ENCODE results near the gene ALDOA.
"Not testable (repeated sequence)": the region's sequence is repeated elsewhere in the genome, so short reads cannot be mapped to it uniquely, and the experiment has no call there.

The ALDOA gene

DNA sequence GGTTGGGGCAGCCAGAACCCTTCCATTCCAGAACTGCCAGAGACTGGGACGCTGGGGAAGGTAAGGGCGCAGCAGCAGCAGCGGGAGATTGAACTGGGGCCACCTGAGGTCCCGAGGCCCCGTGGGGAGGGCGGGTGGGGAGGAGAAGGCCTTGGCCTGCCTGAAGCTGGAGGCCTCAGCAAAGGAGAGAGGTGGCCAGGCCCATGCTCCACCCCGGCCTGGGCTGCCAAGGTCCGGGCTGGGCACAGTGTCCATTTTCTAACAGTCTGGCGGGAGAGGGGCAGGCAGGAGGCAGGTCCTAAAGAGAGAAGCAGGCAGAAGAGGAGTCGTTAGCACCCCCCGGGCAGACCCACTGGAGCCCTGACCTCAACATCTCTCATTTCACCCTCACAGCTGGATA lies 48.9 kb downstream of the ALDOA start:
- DNase-seq (ENCODE audit: low read depth in 3 of 3), result no peak

DNA sequence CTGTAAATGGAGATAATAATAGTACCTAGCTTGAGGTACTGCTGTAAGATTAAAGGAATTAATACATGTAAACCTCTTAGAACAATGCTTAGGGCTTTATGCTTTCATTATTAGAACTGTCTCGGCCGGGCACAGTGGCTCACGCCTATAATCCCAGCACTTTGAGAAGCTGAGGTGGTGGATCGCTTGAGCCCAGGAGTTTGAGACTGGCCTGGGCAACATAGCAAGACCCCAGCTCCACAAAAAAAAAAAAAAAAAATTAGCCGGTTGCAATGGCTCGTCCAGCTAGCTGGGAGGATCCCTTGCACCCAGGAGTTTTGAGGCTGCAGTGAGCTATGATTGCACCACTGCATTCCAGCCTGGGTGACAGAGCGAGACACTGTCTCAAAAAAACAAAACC lies 49.3 kb downstream of the ALDOA start:
- DNase-seq (ENCODE audit: low read depth in 3 of 3), result not testable (repeated sequence)

DNA sequence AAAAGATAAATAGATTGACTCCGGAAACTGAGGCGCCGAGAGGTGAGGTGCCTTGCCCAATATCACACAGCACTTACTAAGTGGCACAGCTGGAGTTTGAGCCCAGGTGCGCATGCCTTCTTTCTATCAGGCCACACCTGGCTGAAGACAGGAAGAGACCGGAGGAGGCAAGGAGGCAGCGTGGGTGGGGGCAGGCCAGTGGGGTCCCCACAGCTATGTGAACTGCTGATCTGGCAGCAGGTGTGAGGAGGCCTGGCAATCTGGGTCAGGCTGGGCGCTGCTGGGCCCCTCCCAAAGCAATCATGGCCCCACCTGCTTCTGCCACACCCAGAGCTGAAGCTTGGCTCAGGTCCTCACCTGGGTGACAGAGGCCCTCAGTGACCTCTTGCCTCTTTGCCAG lies 49.7 kb downstream of the ALDOA start:
- no peak for DNase-seq (ENCODE audit: low read depth in 3 of 3)

DNA sequence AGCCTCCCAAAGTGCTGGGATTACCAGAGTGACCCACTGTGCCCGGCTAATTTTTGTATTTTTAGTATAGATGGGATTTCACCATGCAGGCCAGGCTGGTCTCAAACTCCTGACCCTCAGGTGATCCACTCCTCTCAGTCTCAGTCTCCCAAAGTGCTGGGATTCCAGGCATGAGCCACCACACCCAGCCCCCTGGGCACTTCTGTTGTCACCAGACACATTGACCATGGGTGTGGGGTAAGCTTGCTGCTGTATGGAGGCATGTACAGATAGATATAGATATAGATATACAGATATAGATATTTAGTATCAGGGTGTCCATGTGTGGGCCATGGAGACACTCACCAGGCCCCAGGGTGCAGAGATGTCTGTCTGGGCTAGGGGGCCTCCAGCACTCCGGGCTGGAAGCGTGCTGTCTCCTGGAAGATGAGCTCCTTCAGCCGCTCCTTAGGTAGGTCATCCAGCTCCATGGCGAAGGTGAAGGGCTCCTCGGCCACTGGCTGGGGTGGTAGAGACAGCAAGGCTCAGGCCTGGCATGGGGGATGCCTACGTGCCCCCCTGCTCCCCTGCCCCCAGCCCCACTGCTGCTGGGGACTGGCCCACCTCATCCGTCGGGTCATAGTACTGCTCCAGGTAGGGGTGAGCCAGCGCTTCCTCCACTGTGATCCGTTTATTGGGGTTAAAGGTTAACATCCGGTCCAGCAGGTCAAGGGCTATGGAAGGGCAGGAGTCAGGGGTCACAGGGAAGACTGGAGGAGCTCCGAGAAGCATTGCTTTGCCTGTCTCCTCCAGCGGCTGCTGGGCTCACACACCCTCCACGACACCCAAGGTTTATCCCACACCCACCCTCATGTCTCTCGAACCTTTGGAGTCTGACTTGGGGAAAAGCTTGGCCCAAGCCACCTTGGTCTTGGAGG lies 51.0 kb downstream of the ALDOA start:
- no peak for DNase-seq (ENCODE audit: low read depth in 3 of 3)

DNA sequence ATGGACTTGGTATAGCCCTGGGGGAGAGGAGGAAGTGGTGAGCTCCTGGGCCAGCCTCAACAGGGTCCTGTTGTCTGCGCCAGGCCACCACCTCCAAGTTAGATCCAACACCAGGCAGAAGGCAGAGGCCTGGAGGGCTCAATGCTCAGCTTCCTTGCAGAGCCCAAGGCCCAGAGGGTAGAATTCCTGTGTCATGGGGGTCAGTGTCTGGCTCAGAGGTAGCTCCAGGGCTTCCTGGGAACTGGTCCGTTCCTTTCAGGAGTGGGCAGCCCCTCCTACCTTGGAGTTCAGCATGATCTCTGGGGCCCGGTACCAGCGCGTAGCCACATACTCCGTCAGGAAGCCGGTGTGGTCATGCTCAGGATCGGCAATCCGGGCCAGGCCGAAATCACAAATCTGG lies 52.2 kb downstream of the ALDOA start:
- DNase-seq (ENCODE audit: low read depth in 3 of 3), result no peak

DNA sequence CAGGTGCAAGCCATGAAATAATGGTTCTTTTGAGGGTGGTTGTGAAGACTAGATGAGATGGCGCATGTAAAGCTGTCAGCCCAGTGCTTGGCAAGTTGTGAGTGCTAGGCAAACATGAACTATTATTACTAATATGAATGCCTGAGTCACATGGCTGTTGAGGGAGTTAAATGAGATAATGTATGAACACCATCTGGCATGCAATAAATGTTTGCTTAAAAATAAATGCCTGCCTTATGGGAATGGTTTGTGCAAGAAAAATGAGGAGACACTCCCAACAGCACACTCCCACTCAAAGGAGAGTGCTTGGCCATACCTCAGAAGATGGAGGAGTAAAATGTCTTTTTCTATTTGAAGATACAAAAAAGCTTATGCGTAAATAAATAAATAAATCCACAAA lies 53.9 kb downstream of the ALDOA start:
- no peak for DNase-seq (ENCODE audit: low read depth in 3 of 3)
